Body of pancreas (tissue), 4 donors: ENCODE measurements around the gene CDH6. TPM values are rescaled to one million over a fixed set of nuclear protein-coding genes. Genes with fewer than 3 reads are reported as not detected.

Source experiments
- ATAC-seq: fragments of 150-250 bp; one replicate; pipeline ENCODE4 v1.9.1; 2016
- DNase-seq, 4 donors: peaks; one replicate each; pipeline ENCODE4 v3.0.0-alpha.2; 2019
- H3K27ac ChIP-seq, 4 donors: fragments of 200-600 bp; sonication (generic); 1 replicate in 3 of 4; 2 replicates in 1 of 4; pipeline versions ENCODE4 v1.5.1 to v1.6.1; 2016 to 2019; ENCODE audit warnings: mild to moderate bottlenecking in 1 of 4, mixed read lengths in 1 of 4, moderate library complexity in 1 of 4
- H3K27me3 ChIP-seq, 2 donors: fragments of 200-600 bp; sonication (generic); one replicate each; pipeline ENCODE4 v1.6.0; 2016; ENCODE audit warnings: mild to moderate bottlenecking in 1 of 2
- H3K36me3 ChIP-seq, 2 donors: fragments of 200-600 bp; sonication (generic); replicated peaks in 1 of 2; 2 replicates each; pipeline ENCODE4 v1.5.1; 2016; ENCODE audit warnings: low read depth in 2 of 2; ENCODE audit not compliant: insufficient read depth in 1 of 2
- H3K4me1 ChIP-seq: fragments of 200-600 bp; sonication (generic); one replicate; pipeline ENCODE4 v1.6.0; 2016
- H3K4me3 ChIP-seq, 2 donors: fragments of 200-600 bp; sonication (generic); 1 replicate in 1 of 2; 2 replicates in 1 of 2; pipeline ENCODE4 v1.5.1; 2016 to 2019
- H3K9me3 ChIP-seq, 3 donors: fragments of 200-600 bp; sonication (generic); 1 replicate in 2 of 3; 2 replicates in 1 of 3; pipeline ENCODE4 v1.5.1; 2016
- POLR2A ChIP-seq, 3 donors: fragments of 450-650 bp; IDR thresholded peaks; one replicate each; pipeline ENCODE4 v1.6.1; 2016; ENCODE audit warnings: antibody characterized with exemption in 3 of 3, mild to moderate bottlenecking in 2 of 3
- WGBS, 2 donors: methylation state at CpG; one replicate each; pipeline ENCODE4 v1.1.5; 2017; 5-methylcytosine and 5-hydroxymethylcytosine counted together
- intact Hi-C: fragments of 100-400 bp; cut with DNase I; formaldehyde crosslinking; loops from one replicate; pipeline ENCODE4 v1.15.1; 2023
- total RNA-seq, 2 donors: library from RNA; depleted of rRNA; stranded (reverse); fragments of >200 nt; gene quantifications; one replicate each; pipeline ENCODE4 v1.1.0, GENCODE V29; 2016
- TF ChIP-seq, protein P1 (sequence below), 7 experiments: fragments of 450-650 bp in 4 of 7; fragments of 200-600 bp in 3 of 7; sonication (generic) in 3 of 7; IDR thresholded peaks; one replicate each; pipeline ENCODE4 v1.5.1; 2016 to 2019; ENCODE audit warnings: antibody characterized with exemption in 7 of 7

The CDH6 gene
- total RNA-seq, 2 donors from 2014 or later, result 0.78 to 0.99 TPM

DNA sequence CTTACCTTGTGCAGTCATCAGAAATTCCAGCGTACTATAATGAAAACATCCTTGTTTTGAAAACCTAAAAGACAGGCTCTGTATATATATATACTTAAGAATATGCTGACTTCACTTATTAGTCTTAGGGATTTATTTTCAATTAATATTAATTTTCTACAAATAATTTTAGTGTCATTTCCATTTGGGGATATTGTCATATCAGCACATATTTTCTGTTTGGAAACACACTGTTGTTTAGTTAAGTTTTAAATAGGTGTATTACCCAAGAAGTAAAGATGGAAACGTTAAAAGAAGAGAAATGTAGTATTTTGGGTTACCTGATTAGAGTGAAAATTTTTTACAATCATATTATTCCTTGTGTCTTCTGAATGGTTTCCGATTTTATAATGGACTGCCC, 131.4 kb downstream of the CDH6 start:
- Histone ChIP-seq H3K36me3 (no peaks in the 10 kb centered on the region), H3K9me3 (no peaks in the 10 kb centered on the region), H3K4me1 (no peaks in the 10 kb centered on the region), H3K27ac (no peak overlapping the region), H3K27me3 (no peaks in the 10 kb centered on the region), H3K4me3 (no peak overlapping the region)
- DNase-seq (no peak), ATAC-seq (no peak)
- 66 to 69% methylated on average over 3 of the region's 3 CpGs for WGBS, 2 donors
- no peak for TF ChIP-seq POLR2A (IDR thresholded peaks at IDR 0.05)
- TF ChIP-seq, protein P1, sequence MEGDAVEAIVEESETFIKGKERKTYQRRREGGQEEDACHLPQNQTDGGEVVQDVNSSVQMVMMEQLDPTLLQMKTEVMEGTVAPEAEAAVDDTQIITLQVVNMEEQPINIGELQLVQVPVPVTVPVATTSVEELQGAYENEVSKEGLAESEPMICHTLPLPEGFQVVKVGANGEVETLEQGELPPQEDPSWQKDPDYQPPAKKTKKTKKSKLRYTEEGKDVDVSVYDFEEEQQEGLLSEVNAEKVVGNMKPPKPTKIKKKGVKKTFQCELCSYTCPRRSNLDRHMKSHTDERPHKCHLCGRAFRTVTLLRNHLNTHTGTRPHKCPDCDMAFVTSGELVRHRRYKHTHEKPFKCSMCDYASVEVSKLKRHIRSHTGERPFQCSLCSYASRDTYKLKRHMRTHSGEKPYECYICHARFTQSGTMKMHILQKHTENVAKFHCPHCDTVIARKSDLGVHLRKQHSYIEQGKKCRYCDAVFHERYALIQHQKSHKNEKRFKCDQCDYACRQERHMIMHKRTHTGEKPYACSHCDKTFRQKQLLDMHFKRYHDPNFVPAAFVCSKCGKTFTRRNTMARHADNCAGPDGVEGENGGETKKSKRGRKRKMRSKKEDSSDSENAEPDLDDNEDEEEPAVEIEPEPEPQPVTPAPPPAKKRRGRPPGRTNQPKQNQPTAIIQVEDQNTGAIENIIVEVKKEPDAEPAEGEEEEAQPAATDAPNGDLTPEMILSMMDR (IDR thresholded peaks at IDR 0.05), result no peak
- intact Hi-C loops, result no loop called here

DNA sequence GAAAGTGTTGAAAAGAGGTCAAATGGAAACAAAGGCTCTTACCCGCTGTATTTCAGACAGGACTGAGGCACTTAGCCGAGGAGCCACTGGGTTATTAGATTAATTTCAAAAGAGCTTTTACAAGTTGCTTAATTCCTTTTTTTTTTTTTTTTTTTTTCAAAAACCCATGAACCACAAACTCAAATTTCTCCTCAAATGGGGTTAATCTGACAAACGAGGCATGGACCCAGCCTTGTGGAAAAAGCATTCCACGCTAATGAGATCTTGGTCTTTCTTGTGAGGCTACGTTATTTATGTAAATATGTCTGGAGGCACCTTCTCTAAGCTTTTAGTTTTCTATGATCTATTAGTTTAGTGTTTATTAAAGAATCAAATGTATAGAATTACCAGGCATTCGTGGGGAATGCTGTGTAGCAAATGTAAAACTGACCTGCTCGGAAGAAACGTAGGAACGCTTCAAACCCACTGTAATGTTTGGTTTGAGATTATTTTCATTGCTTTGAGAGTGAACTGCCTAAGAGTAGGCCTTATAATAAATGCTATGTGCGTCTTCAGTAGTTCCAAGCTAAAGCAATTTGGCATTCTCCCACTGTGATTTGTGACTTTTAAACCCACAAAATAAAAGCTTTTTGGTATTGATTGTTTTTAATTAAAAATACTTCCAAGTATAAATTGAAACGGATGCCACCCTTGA, 134.7 kb downstream of the CDH6 start:
- Histone ChIP-seq H3K36me3 (no peaks in the 10 kb centered on the region), H3K4me1 (no peaks in the 10 kb centered on the region), H3K27ac (no peak overlapping the region), H3K9me3 (no peaks in the 10 kb centered on the region), H3K27me3 (no peaks in the 10 kb centered on the region), H3K4me3 (no peak overlapping the region)
- TF ChIP-seq, protein P1 (IDR thresholded peaks at IDR 0.05), result no peak
- TF ChIP-seq POLR2A (IDR thresholded peaks at IDR 0.05), result no peak
- ATAC-seq (no peak), DNase-seq (no peak)
- intact Hi-C loops, result no loop called here
- WGBS, 2 donors, result 52 to 61% methylated on average over 11 of the region's 11 CpGs

DNA sequence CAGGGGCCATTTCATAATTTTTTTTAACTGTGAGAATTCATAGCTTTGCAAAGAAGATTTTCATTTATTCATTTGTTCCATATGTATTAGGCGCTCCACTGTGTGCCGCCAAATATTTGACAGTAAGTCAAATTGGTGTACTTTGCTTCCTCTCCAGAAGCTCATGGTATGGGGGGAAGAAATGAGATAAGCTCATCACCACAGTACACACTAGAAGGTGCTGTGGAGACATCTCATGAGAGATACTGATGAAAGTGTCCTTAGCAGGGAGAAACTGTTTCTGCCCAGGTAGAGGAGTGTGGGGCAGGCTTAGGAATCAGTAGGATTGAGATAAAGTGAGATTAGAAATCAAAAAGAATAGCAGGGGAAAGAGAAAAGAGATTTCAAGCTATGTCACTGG, 136.2 kb downstream of the CDH6 start:
- Histone ChIP-seq H3K4me3 (no peak overlapping the region), H3K36me3 (no peaks in the 10 kb centered on the region), H3K4me1 (no peaks in the 10 kb centered on the region), H3K27ac (no peak overlapping the region), H3K9me3 (no peaks in the 10 kb centered on the region), H3K27me3 (no peaks in the 10 kb centered on the region)
- TF ChIP-seq POLR2A (IDR thresholded peaks at IDR 0.05), result no peak
- TF ChIP-seq, protein P1 (IDR thresholded peaks at IDR 0.05), result no peak
- DNase-seq (no peak), ATAC-seq (no peak)
- WGBS, 2 donors, result 76 to 81% methylated on average over 2 of the region's 2 CpGs
- intact Hi-C loops, result no loop called here

DNA sequence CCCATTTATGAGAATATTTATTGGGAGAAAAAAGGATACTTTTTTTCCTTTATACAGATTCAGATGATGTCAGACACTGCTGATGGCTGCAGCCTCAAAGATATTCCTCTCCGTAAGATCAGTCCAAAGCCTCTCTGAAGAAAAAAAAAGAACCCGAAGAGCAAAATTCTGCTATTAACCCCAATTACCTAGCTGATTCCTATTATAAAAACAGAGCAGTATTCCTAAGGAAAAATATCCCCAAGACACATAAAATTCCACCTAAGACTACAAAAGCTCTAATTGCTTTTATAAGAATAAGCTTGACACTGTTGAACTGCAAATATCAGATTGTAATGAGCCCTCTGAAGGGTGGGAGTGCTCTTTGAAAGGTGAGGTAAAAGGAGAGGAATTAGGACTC, 138.7 kb downstream of the CDH6 start:
- Histone ChIP-seq H3K4me3 (no peak overlapping the region), H3K27ac (no peak overlapping the region), H3K9me3 (no peaks in the 10 kb centered on the region), H3K4me1 (no peaks in the 10 kb centered on the region), H3K36me3 (no peaks in the 10 kb centered on the region), H3K27me3 (no peaks in the 10 kb centered on the region)
- DNase-seq (no peak), ATAC-seq (no peak)
- intact Hi-C loops, result no loop called here
- 61 to 76% methylated on average over 2 of the region's 2 CpGs for WGBS, 2 donors
- TF ChIP-seq, protein P1 (IDR thresholded peaks at IDR 0.05), result no peak
- TF ChIP-seq POLR2A (IDR thresholded peaks at IDR 0.05), result no peak

DNA sequence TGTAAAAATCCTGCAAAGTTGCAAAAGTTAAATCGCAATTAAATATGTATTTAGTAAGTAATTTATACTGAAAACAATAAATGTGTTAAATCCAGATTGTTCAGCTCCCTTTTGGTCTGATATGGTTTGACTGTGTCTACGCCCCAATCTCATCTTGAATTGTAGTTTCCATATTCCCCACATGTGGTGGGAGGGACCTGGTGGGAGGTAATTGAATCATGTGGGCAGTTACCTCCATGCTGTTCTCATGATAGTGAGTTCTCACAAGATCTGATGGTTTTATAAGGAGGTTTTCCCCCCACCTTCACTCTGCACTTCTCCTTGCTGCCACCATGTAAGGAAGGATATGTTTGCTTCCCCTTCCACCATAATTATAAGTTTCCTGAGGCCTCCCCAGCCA, 140.0 kb downstream of the CDH6 start:
- DNase-seq (no peak), ATAC-seq (no peak)
- H3K27ac ChIP-seq, result no peak overlapping the region
- 61 to 70% methylated on average over 2 of the region's 2 CpGs for WGBS, 2 donors
- TF ChIP-seq, protein P1 (IDR thresholded peaks at IDR 0.05), result no peak
- no peak for TF ChIP-seq POLR2A (IDR thresholded peaks at IDR 0.05)
- intact Hi-C loops, result no loop called here
- no peak overlapping the region for H3K4me3 ChIP-seq
- no peaks in the 10 kb centered on the region for H3K9me3 ChIP-seq
- no peaks in the 10 kb centered on the region for H3K36me3 ChIP-seq
- H3K27me3 ChIP-seq, result no peaks in the 10 kb centered on the region
- no peaks in the 10 kb centered on the region for H3K4me1 ChIP-seq
